NCI-H2029 (cell line): ENCODE data around the gene NCSTN.

Experiments
- DNase-seq: peaks from one replicate; lab custom pipeline; 2025; lab: John Stamatoyannopoulos, UW

NCSTN gene

GRCh38 chr1:160352555-160352954, 9.4 kb downstream of the NCSTN start:
- DNase-seq, result no peak

- DNase-seq, result no peak
These were observed 10.0 kb downstream of the NCSTN start for GRCh38 chr1:160353223-160353622.

- DNase-seq, result no peak
These were observed 11.3 kb downstream of the NCSTN start for GRCh38 chr1:160354388-160354985.

- no peak for DNase-seq
These were observed 14.3 kb downstream of the NCSTN start for GRCh38 chr1:160357286-160358002.

- no peak for DNase-seq
These were observed 14.9 kb downstream of the NCSTN start for GRCh38 chr1:160358073-160358472.

GRCh38 chr1:160359559-160360226, 16.5 kb downstream of the NCSTN start:
- no peak for DNase-seq

- no peak for DNase-seq
These were observed 17.1 kb downstream of the NCSTN start for GRCh38 chr1:160360227-160360695.

GRCh38 chr1:160361199-160361598, 18.0 kb downstream of the NCSTN start:
- DNase-seq, result no peak

- DNase-seq, result no peak
These were observed 18.6 kb downstream of the NCSTN start for GRCh38 chr1:160361814-160362167.

- DNase-seq, result no peak
These were observed 19.2 kb downstream of the NCSTN start for GRCh38 chr1:160362168-160362957.

GRCh38 chr1:160363010-160363409, 19.8 kb downstream of the NCSTN start:
- no peak for DNase-seq

GRCh38 chr1:160363951-160364735, 21.0 kb downstream of the NCSTN start:
- DNase-seq, result no peak

GRCh38 chr1:160365325-160365724, 22.1 kb downstream of the NCSTN start:
- DNase-seq, result no peak

- DNase-seq, result no peak
These were observed 23.7 kb downstream of the NCSTN start, which contains the start of gene NHLH1 for GRCh38 chr1:160366731-160367515. NHLH1 (plus strand) TSS chr1:160367071; CDS start chr1:160370732, 3,661 bp downstream.

- DNase-seq, result no peak
These were observed 24.3 kb downstream of the NCSTN start for GRCh38 chr1:160367516-160367900.

GRCh38 chr1:160367934-160368923, 25.0 kb downstream of the NCSTN start:
- DNase-seq, result no peak

- no peak for DNase-seq
These were observed 25.9 kb downstream of the NCSTN start for GRCh38 chr1:160369087-160369486.

- no peak for DNase-seq
These were observed 27.6 kb downstream of the NCSTN start for GRCh38 chr1:160370561-160371345.

- DNase-seq, result no peak
These were observed 28.1 kb downstream of the NCSTN start for GRCh38 chr1:160371346-160371631.
